OCI-LY7 (cell line): ENCODE results near the gene FBXL16. TPM values are rescaled to one million over a fixed set of nuclear protein-coding genes. Genes with fewer than 3 reads are reported as not detected.

Experiments
- BruUV-seq: library from RNA; stranded (reverse); fragments of 400-500 nt; replicated peaks from 2 replicates; lab custom pipeline; 2021; lab: Mats Ljungman, UMichigan
- CTCF ChIA-PET: fragments of 300-600 bp; sonication (Branson Sonifier 250); formaldehyde crosslinking; loops from one replicate; lab custom pipeline; 2022; ENCODE audit warnings: antibody characterized with exemption; ENCODE audit not compliant: unreplicated experiment; lab: Charles Lee
- POLR2A ChIA-PET: fragments of 300-600 bp; sonication (Branson Sonifier 250); formaldehyde crosslinking; loops from one replicate; lab custom pipeline; 2022; ENCODE audit warnings: antibody characterized with exemption; lab: Charles Lee
- DNase-seq: peaks from one replicate; pipeline ENCODE4 v3.0.0-alpha.2; 2015; ENCODE audit warnings: low spot score
- H2AFZ ChIP-seq: fragments of 200-600 bp; sonication (generic), shearing (Covaris generic); 2 replicates; pipeline ENCODE4 v1.6.1; 2014; ENCODE audit warnings: mild to moderate bottlenecking, antibody characterized with exemption, low read length, moderate library complexity
- H3K27ac ChIP-seq: fragments of 200-600 bp; sonication (generic); 2 replicates; pipeline ENCODE4 v1.5.1; 2014; ENCODE audit warnings: mixed run types, low read depth, mild to moderate bottlenecking, moderate library complexity, low read length, inconsistent platforms; ENCODE audit not compliant: poor library complexity, severe bottlenecking
- H3K36me3 ChIP-seq: fragments of 200-600 bp; sonication (generic); 2 replicates; pipeline ENCODE4 v1.6.1; 2014; ENCODE audit warnings: mild to moderate bottlenecking, antibody characterized with exemption, low read length, moderate library complexity, mixed read lengths; ENCODE audit not compliant: insufficient read depth
- H3K4me1 ChIP-seq: fragments of 200-600 bp; sonication (generic); 2 replicates; pipeline ENCODE4 v1.5.1; 2014; ENCODE audit warnings: mild to moderate bottlenecking, low read length; ENCODE audit not compliant: insufficient read depth, poor library complexity, severe bottlenecking
- H3K4me2 ChIP-seq: fragments of 200-600 bp; sonication (generic); 2 replicates; pipeline ENCODE4 v1.6.1; 2014; ENCODE audit warnings: mild to moderate bottlenecking, low read length
- H3K4me3 ChIP-seq: fragments of 200-600 bp; sonication (generic); 2 replicates; pipeline ENCODE4 v1.5.1; 2014; ENCODE audit warnings: mild to moderate bottlenecking, low read depth, low read length; ENCODE audit not compliant: poor library complexity, severe bottlenecking
- H3K79me2 ChIP-seq: fragments of 200-600 bp; sonication (generic); 2 replicates; pipeline ENCODE4 v1.6.1; 2016; ENCODE audit warnings: low read depth, mild to moderate bottlenecking, low read length, moderate library complexity, mixed read lengths; ENCODE audit not compliant: insufficient read depth
- H3K9me2 ChIP-seq: fragments of 200-600 bp; sonication (generic); 2 replicates; pipeline ENCODE4 v1.6.1; 2016; ENCODE audit warnings: mild to moderate bottlenecking, low read length, mixed read lengths; ENCODE audit not compliant: insufficient read depth
- H3K9me3 ChIP-seq: fragments of 200-600 bp; sonication (generic); 2 replicates; pipeline ENCODE4 v1.6.1; 2014; ENCODE audit warnings: mild to moderate bottlenecking, mixed run types, low read length, mixed read lengths
- H4K20me1 ChIP-seq: fragments of 200-600 bp; sonication (generic); 2 replicates; pipeline ENCODE4 v1.6.1; 2014; ENCODE audit warnings: mild to moderate bottlenecking, antibody characterized with exemption, low read length, moderate library complexity, mixed read lengths; ENCODE audit not compliant: insufficient read depth
- CTCF ChIP-seq: fragments of 200-600 bp; sonication (generic); conservative IDR thresholded peaks from 2 replicates; pipeline ENCODE4 v1.5.1; 2014; ENCODE audit warnings: mild to moderate bottlenecking, antibody characterized with exemption, low read length, moderate library complexity, mixed read lengths
- EZH2phosphoT487 ChIP-seq: fragments of 200-600 bp; sonication (generic); IDR thresholded peaks from 2 replicates; pipeline ENCODE4 v1.6.1; 2018; ENCODE audit warnings: low read depth, borderline replicate concordance, mild to moderate bottlenecking, mixed run types, antibody characterized with exemption, low read length, moderate library complexity, mixed read lengths
- intact Hi-C: fragments of 100-400 bp; cut with micrococcal nuclease; formaldehyde crosslinking; loops from one replicate; pipeline ENCODE4 v1.10.0; 2022; ENCODE audit not compliant: unreplicated experiment
- total RNA-seq, 2 experiments: library from RNA; depleted of rRNA in 1 of 2; stranded (reverse); fragments of >200 nt in 1 of 2; shearing (Covaris generic) in 1 of 2; gene quantifications; 2 replicates each; pipeline ENCODE4 v1.2.3, GENCODE V29; 2014 to 2022

FBXL16 gene
- total RNA-seq, 2 experiments from 2014 or later, result 0.16 to 0.42 TPM

- TF ChIP-seq EZH2phosphoT487, result no peak
- TF ChIP-seq CTCF, result no peak
- intact Hi-C loops, result loop anchor here (1.0 kb wide), 1 partner anchor 75 kb away; no protein-coding TSS in a partner anchor
- H3K36me3 ChIP-seq, result no peaks in the 10 kb centered on the region
- no peaks in the 10 kb centered on the region for H3K9me2 ChIP-seq
- POLR2A ChIA-PET, result no interaction called here
- no peaks in the 10 kb centered on the region for H3K79me2 ChIP-seq
- BruUV-seq, result no TSS peak
- no peak overlapping the region for H3K27ac ChIP-seq
- no peaks in the 10 kb centered on the region for H3K9me3 ChIP-seq
- H2AFZ ChIP-seq, result no peak overlapping the region
- H3K4me3 ChIP-seq, result no peak overlapping the region
- peaks cover 8% of the 10 kb centered on the region for H3K4me1 ChIP-seq
- no peak overlapping the region for H3K4me2 ChIP-seq
- CTCF ChIA-PET, result no interaction called here
- no peaks in the 10 kb centered on the region for H4K20me1 ChIP-seq
- no peak for DNase-seq
Measured at GRCh38 chr16:710500-711075, 5.0 kb upstream of the FBXL16 start.

GRCh38 chr16:709566-710499, 4.2 kb upstream of the FBXL16 start:
- intact Hi-C loops, result no loop called here
- ChIA-PET POLR2A (no interaction called here), CTCF (no interaction called here)
- Histone ChIP-seq H3K9me2 (no peaks in the 10 kb centered on the region), H3K27ac (no peak overlapping the region), H3K9me3 (no peaks in the 10 kb centered on the region), H3K4me3 (no peak overlapping the region), H2AFZ (no peak overlapping the region), H3K36me3 (no peaks in the 10 kb centered on the region), H3K4me1 (peaks cover 8% of the 10 kb centered on the region), H3K79me2 (no peaks in the 10 kb centered on the region), H3K4me2 (no peak overlapping the region), H4K20me1 (no peaks in the 10 kb centered on the region)
- TF ChIP-seq EZH2phosphoT487 (no peak), CTCF (no peak)
- BruUV-seq, result no TSS peak
- DNase-seq, result no peak

GRCh38 chr16:708959-709358, 3.4 kb upstream of the FBXL16 start:
- BruUV-seq, result no TSS peak
- TF ChIP-seq CTCF, result no peak
- TF ChIP-seq EZH2phosphoT487, result no peak
- no peaks in the 10 kb centered on the region for H3K36me3 ChIP-seq
- H3K9me3 ChIP-seq, result no peaks in the 10 kb centered on the region
- ChIA-PET CTCF (no interaction called here), POLR2A (no interaction called here)
- no peaks in the 10 kb centered on the region for H3K9me2 ChIP-seq
- H3K4me2 ChIP-seq, result no peak overlapping the region
- no peak overlapping the region for H3K4me3 ChIP-seq
- H3K27ac ChIP-seq, result no peak overlapping the region
- DNase-seq, result no peak
- H3K79me2 ChIP-seq, result no peaks in the 10 kb centered on the region
- no peak overlapping the region for H2AFZ ChIP-seq
- intact Hi-C loops, result no loop called here
- H4K20me1 ChIP-seq, result no peaks in the 10 kb centered on the region
- H3K4me1 ChIP-seq, result no peaks in the 10 kb centered on the region
